ENCODE data around the gene RFPL3. TPM values are rescaled to one million over a fixed set of nuclear protein-coding genes. Genes with fewer than 3 reads are reported as not detected.

Gene RFPL3
- total and polyA plus RNA-seq, 2 donors (not counting 1 experiment from before 2014, with no cell fraction given), result not detected

- H3K9ac ChIP-seq (ENCODE audit: low read length), result no peak overlapping the region
- no peak overlapping the region for H3K4me3 ChIP-seq (ENCODE audit: control extremely low read depth in 1 of 5, extremely low read depth in 1 of 5, insufficient read depth in 1 of 5, low read depth in 2 of 5, low read length in 4 of 5)
- peaks cover 4% of the 10 kb centered on the region for H3K27me3 Mint-ChIP-seq
- H3K27me3 ChIP-seq (replicated peaks in 1 of 4; ENCODE audit: control extremely low read depth in 1 of 4, control insufficient read depth in 3 of 4, insufficient read depth in 4 of 4, low read length in 3 of 4), result no peaks in the 10 kb centered on the region
- ChIA-PET POLR2A (no interaction called here), CTCF (interaction anchor here (0.7 kb wide), 1 partner anchor 1868 kb away, joined by 6 read pairs; no protein-coding TSS in a partner anchor)
- no peaks in the 10 kb centered on the region for H3K36me3 ChIP-seq (replicated peaks in 1 of 2; ENCODE audit: control extremely low read depth in 1 of 2, control insufficient read depth in 1 of 2, extremely low read depth in 1 of 2, insufficient read depth in 2 of 2, low read length in 1 of 2)
- no peaks in the 10 kb centered on the region for H4K20me1 ChIP-seq (ENCODE audit: control insufficient read depth, insufficient read depth, low read length, poor library complexity, severe bottlenecking)
- no peaks in the 10 kb centered on the region for H3K79me2 ChIP-seq (ENCODE audit: control insufficient read depth, insufficient read depth, low read length)
- ATAC-seq (ENCODE audit: low read depth) (no peak), DNase-seq (no peak)
- over 99% methylated on average over 14 of the region's 14 CpGs for WGBS (ENCODE audit: insufficient coverage)
- H3K4me1 Mint-ChIP-seq, result no peaks in the 10 kb centered on the region
- peaks cover 0 to 22% (median 0%) of the 10 kb centered on the region in 3 donors for H3K9me3 ChIP-seq (ENCODE audit: control extremely low read depth in 1 of 3, control insufficient read depth in 2 of 3, insufficient read depth in 1 of 3, low read length in 2 of 3)
- no peak overlapping the region for H3K27ac Mint-ChIP-seq
- no peak for TF ChIP-seq EZH2 (IDR thresholded peaks at IDR 0.05; ENCODE audit: borderline replicate concordance, insufficient read depth, low read depth, low read length, poor library complexity, severe bottlenecking)
- H3K4me2 ChIP-seq (replicated peaks; ENCODE audit: low read depth, low read length, poor library complexity, severe bottlenecking), result no peak overlapping the region
- H3K4me3 Mint-ChIP-seq, result no peak overlapping the region
- H3K4me1 ChIP-seq (ENCODE audit: control insufficient read depth in 2 of 2, insufficient read depth in 2 of 2, low read length in 2 of 2), result no peaks in the 10 kb centered on the region
- H3K9me3 Mint-ChIP-seq (ENCODE audit: insufficient read depth), result peaks cover 3% of the 10 kb centered on the region
- intact Hi-C loops (cut with micrococcal nuclease), result no loop called here
- H3K27ac ChIP-seq (ENCODE audit: low read length in 2 of 2), result no peak overlapping the region
- H2AFZ ChIP-seq (ENCODE audit: insufficient read depth, low read depth, low read length, poor library complexity, severe bottlenecking), result no peak overlapping the region
Measured at GRCh38 chr22:32352681-32353080, 5.0 kb upstream of the RFPL3 start.

DNA sequence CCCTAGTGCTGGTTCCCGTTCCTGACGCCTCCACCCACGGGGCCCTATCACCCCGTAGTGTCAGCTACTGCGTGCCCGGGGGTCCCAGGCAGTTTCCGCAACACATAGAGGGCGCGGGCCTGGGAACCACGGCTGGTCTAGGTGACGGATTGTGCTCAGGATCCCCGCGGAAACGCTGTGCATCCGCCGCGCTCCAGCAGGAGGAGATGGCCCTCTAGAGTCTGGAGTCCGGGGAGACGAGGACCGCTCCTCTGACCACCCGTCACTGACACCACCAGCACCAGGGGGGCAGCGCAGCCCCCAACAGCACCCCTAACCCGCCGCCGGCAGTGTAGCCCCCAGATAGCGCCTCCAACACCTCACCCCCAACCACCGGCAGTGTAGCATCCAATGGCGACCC is 4.4 kb upstream of the RFPL3 start:
- H3K4me1 Mint-ChIP-seq, result no peaks in the 10 kb centered on the region
- Histone ChIP-seq H4K20me1 (ENCODE audit: control insufficient read depth, insufficient read depth, low read length, poor library complexity, severe bottlenecking) (no peaks in the 10 kb centered on the region), H3K9me3 (ENCODE audit: control extremely low read depth in 1 of 3, control insufficient read depth in 2 of 3, insufficient read depth in 1 of 3, low read length in 2 of 3) (peaks cover 0 to 22% (median 0%) of the 10 kb centered on the region in 3 donors), H3K79me2 (ENCODE audit: control insufficient read depth, insufficient read depth, low read length) (no peaks in the 10 kb centered on the region), H2AFZ (ENCODE audit: insufficient read depth, low read depth, low read length, poor library complexity, severe bottlenecking) (no peak overlapping the region), H3K4me2 (replicated peaks; ENCODE audit: low read depth, low read length, poor library complexity, severe bottlenecking) (no peak overlapping the region), H3K4me1 (ENCODE audit: control insufficient read depth in 2 of 2, insufficient read depth in 2 of 2, low read length in 2 of 2) (no peaks in the 10 kb centered on the region), H3K9ac (ENCODE audit: low read length) (no peak overlapping the region), H3K27ac (ENCODE audit: low read length in 2 of 2) (no peak overlapping the region), H3K27me3 (replicated peaks in 1 of 4; ENCODE audit: control extremely low read depth in 1 of 4, control insufficient read depth in 3 of 4, insufficient read depth in 4 of 4, low read length in 3 of 4) (no peaks in the 10 kb centered on the region), H3K36me3 (replicated peaks in 1 of 2; ENCODE audit: control extremely low read depth in 1 of 2, control insufficient read depth in 1 of 2, extremely low read depth in 1 of 2, insufficient read depth in 2 of 2, low read length in 1 of 2) (no peaks in the 10 kb centered on the region), H3K4me3 (ENCODE audit: control extremely low read depth in 1 of 5, extremely low read depth in 1 of 5, insufficient read depth in 1 of 5, low read depth in 2 of 5, low read length in 4 of 5) (no peak overlapping the region)
- ATAC-seq (ENCODE audit: low read depth) (no peak), DNase-seq (no peak)
- H3K27me3 Mint-ChIP-seq, result peaks cover 4% of the 10 kb centered on the region
- intact Hi-C loops (cut with micrococcal nuclease), result no loop called here
- peaks cover 3% of the 10 kb centered on the region for H3K9me3 Mint-ChIP-seq (ENCODE audit: insufficient read depth)
- ChIA-PET POLR2A (no interaction called here), CTCF (no interaction called here)
- 95% methylated on average over 28 of the region's 28 CpGs for whole genome bisulfite sequencing (ENCODE audit: insufficient coverage)
- TF ChIP-seq EZH2 (IDR thresholded peaks at IDR 0.05; ENCODE audit: borderline replicate concordance, insufficient read depth, low read depth, low read length, poor library complexity, severe bottlenecking), result no peak
- no peak for TF ChIP-seq CTCF (IDR thresholded peaks at IDR 0.05)
- no peak overlapping the region for H3K27ac Mint-ChIP-seq
- no peak overlapping the region for H3K4me3 Mint-ChIP-seq
